ENCODE measurements around the gene APBA2. TPM values are rescaled to one million over a fixed set of nuclear protein-coding genes. Genes with fewer than 3 reads are reported as not detected.

The APBA2 gene
- total RNA-seq, 4 donors from 2014 or later: 7.7 to 14.4 (median 11.6) TPM

DNA sequence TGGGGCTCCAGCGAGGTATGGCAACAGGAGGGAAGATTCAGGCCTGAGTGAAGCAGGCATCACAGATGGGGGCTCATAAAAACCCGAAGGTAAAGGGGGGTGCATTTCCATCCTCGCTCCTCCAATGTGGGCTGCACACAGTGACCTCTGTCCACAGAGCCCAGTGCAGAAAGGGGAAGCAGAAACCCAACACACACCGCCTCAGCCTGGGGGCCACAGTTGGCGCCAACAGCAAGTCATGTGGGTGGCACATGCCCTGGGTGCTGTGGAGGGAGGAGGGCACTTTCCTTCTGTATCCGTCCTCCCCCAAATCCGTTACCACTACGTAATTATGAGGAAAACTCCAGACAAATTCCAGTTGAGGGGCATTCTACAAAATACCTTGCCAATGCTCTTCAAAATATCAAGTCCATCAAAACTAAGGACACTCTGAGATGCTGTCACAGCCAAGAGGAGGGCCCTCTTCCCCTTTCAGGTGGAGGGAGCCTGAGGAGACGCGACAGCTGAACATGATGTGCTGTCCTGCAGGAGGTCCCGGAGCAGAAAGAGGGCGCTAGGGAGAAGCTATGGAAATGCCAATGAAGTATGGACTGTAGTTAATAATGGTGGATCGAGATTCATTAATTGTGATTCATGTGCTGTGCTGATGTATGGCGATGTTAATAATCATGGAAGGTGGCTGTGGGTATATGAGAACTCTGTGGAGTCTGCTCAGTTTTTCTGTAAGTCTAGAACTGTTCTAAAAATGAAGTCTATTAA is 16.4 kb downstream of the APBA2 start:
- H3K27me3 ChIP-seq: no peaks in the 10 kb centered on the region
- no peaks in the 10 kb centered on the region for H3K36me3 ChIP-seq
- 94 to 95% methylated on average over 14 of the region's 14 CpGs for WGBS, 2 donors
- TF ChIP-seq, protein P1, sequence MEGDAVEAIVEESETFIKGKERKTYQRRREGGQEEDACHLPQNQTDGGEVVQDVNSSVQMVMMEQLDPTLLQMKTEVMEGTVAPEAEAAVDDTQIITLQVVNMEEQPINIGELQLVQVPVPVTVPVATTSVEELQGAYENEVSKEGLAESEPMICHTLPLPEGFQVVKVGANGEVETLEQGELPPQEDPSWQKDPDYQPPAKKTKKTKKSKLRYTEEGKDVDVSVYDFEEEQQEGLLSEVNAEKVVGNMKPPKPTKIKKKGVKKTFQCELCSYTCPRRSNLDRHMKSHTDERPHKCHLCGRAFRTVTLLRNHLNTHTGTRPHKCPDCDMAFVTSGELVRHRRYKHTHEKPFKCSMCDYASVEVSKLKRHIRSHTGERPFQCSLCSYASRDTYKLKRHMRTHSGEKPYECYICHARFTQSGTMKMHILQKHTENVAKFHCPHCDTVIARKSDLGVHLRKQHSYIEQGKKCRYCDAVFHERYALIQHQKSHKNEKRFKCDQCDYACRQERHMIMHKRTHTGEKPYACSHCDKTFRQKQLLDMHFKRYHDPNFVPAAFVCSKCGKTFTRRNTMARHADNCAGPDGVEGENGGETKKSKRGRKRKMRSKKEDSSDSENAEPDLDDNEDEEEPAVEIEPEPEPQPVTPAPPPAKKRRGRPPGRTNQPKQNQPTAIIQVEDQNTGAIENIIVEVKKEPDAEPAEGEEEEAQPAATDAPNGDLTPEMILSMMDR (IDR thresholded peaks at IDR 0.05): peak in 1 of 6 experiments; percentile 21
- TF ChIP-seq POLR2A (IDR thresholded peaks at IDR 0.05): no peak
- intact Hi-C loops (cut with DNase I): no loop called here
- H3K4me1 ChIP-seq: no peaks in the 10 kb centered on the region
- DNase-seq: no peak
- no peak overlapping the region for H3K4me3 ChIP-seq (replicated peaks in 1 of 3)
- no peak overlapping the region for H3K27ac ChIP-seq
- no peaks in the 10 kb centered on the region for H3K9me3 ChIP-seq

DNA sequence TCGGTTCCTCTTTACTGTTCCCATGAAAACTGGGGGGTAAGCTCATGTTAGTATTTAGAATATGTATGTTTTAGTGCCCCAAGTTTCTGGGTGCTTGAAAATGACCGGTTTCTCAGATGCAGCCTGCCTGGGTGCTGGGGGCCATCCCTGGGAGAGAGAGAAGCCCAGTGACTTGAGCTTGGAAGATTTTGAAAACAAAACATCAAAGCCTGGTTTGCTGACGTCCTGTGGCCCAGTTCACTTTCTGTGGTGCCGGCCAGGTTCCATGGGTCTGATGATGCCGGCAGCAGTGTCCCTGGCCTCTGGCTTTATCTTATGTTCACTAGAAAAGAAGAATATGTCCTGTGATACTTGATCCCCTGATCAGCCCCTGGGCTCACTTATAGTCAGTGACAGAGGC is 17.1 kb downstream of the APBA2 start:
- H3K4me1 ChIP-seq: no peaks in the 10 kb centered on the region
- H3K27me3 ChIP-seq: no peaks in the 10 kb centered on the region
- TF ChIP-seq, protein P1 (IDR thresholded peaks at IDR 0.05): no peak
- TF ChIP-seq POLR2A (IDR thresholded peaks at IDR 0.05): no peak
- H3K9me3 ChIP-seq: no peaks in the 10 kb centered on the region
- H3K27ac ChIP-seq: no peak overlapping the region
- 92 to 95% methylated on average over 5 of the region's 5 CpGs for WGBS, 2 donors
- DNase-seq: no peak
- no peaks in the 10 kb centered on the region for H3K36me3 ChIP-seq
- H3K4me3 ChIP-seq (replicated peaks in 1 of 3): no peak overlapping the region
- intact Hi-C loops (cut with DNase I): no loop called here

DNA sequence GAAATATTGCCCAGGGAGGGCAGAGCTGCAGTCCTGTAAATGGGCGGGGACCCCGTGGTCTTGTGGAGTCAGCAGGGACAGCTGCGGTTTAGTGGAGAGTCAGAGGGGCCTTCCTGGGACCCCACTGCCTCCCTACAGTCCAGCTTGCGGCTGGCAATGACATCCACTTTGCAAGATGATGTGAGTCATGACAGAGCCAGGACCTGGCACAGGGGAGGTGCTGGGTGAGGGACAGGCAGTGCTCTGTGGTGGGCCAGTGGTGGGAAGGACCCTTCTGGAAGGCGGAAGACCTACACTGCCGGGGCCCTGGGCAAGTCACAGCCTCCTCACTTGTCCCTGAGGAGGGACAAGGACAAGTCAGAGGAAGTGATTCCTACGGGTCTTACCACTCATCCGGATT is 17.8 kb downstream of the APBA2 start:
- 89 to 94% methylated on average over 8 of the region's 8 CpGs for WGBS, 2 donors
- no peak for DNase-seq
- no peak overlapping the region for H3K4me3 ChIP-seq (replicated peaks in 1 of 3)
- no peaks in the 10 kb centered on the region for H3K27me3 ChIP-seq
- H3K4me1 ChIP-seq: no peaks in the 10 kb centered on the region
- H3K9me3 ChIP-seq: no peaks in the 10 kb centered on the region
- H3K36me3 ChIP-seq: no peaks in the 10 kb centered on the region
- H3K27ac ChIP-seq: no peak overlapping the region
- TF ChIP-seq POLR2A (IDR thresholded peaks at IDR 0.05): no peak
- TF ChIP-seq, protein P1 (IDR thresholded peaks at IDR 0.05): no peak
- intact Hi-C loops (cut with DNase I): no loop called here

DNA sequence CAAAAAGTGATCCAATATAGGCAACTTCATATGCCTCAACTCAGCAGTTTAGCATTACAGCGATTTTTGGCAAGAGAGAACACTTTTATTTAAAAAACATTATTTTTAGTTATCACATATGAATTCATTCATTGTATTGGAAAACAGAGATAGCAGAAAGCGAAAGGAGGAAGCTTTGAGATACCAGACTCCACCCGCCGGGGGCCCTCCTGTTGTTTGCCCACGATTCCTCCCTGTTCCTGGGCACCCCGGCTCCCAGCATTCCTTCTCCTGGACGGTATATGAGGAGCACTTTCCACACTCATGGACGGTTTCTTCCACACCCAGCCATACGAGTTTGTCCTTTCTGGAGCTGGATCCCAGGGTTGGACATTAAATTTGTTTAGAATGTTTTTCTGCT is 18.2 kb downstream of the APBA2 start:
- H3K9me3 ChIP-seq: no peaks in the 10 kb centered on the region
- H3K27me3 ChIP-seq: no peaks in the 10 kb centered on the region
- no peak for DNase-seq
- H3K4me1 ChIP-seq: no peaks in the 10 kb centered on the region
- intact Hi-C loops (cut with DNase I): no loop called here
- H3K36me3 ChIP-seq: no peaks in the 10 kb centered on the region
- no peak overlapping the region for H3K4me3 ChIP-seq (replicated peaks in 1 of 3)
- H3K27ac ChIP-seq: no peak overlapping the region
- TF ChIP-seq, protein P1 (IDR thresholded peaks at IDR 0.05): no peak
- TF ChIP-seq POLR2A (IDR thresholded peaks at IDR 0.05): no peak
- WGBS, 2 donors: 73 to 80% methylated on average over 9 of the region's 9 CpGs

DNA sequence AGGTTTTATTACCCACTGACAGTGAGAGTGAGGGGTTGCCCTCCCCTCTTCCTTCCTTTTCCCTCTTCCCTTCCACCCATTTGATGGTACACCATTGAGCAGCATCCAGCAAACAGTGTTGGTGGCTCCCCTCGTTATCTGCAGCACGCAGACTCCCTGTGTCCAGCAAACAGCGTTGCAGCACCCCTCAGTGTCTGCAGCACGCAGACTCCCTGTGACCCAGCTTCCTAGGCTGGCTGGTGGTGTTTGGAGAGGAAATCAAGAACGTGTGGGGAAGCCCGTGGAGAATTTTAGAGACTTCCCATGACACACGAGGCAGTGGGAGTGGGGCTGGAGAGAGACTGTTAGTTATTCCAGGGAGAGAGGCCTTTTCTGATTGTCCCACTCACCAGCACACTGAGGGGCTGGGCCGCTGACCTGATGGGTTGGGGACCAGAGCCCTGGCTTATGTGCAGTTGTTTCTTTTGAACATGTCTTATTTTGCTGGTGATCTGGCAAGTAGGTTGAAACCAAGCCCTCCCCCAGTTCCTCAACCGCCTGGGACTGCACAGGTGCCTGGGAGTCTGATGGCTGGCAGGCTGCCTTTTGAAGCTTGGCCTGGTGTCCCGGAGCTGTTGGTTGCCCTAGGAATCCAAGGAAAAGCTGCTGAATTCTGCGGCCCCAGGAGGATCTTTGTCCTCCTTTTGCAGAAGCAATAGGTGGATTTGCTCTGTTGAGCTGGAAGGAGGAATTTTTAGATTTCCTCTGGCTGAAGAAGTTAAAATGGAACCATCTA is 19.0 kb downstream of the APBA2 start:
- WGBS, 2 donors: 66 to 71% methylated on average over 11 of the region's 11 CpGs
- no peaks in the 10 kb centered on the region for H3K36me3 ChIP-seq
- DNase-seq: no peak
- H3K4me3 ChIP-seq (replicated peaks in 1 of 3): no peak overlapping the region
- intact Hi-C loops (cut with DNase I): no loop called here
- TF ChIP-seq, protein P1 (IDR thresholded peaks at IDR 0.05): no peak
- no peak for TF ChIP-seq POLR2A (IDR thresholded peaks at IDR 0.05)
- no peaks in the 10 kb centered on the region for H3K4me1 ChIP-seq
- H3K9me3 ChIP-seq: no peaks in the 10 kb centered on the region
- H3K27me3 ChIP-seq: no peaks in the 10 kb centered on the region
- H3K27ac ChIP-seq: no peak overlapping the region
